ENCODE measurements around the gene MIP. TPM values are rescaled to one million over a fixed set of nuclear protein-coding genes. Genes with fewer than 3 reads are reported as not detected.

Gene MIP
- total and polyA plus RNA-seq, 2 of the 13 experiments (the other 11 are each of a cell fraction or from before 2014, with no cell fraction given) = not detected

- CTCF ChIA-PET (ENCODE audit: low intra/inter-chr PET ratio, low total read pairs) = no interaction called here
- 95% methylated on average over 6 of the region's 6 CpGs for WGBS (ENCODE audit: low lambda C conversion rate)
- DNase-seq (ENCODE audit: low spot score) (no peak), ATAC-seq (no peak), FAIRE-seq (no peak)
- H3K4me3 ChIP-seq (replicated peaks in 1 of 3; ENCODE audit: insufficient read depth in 1 of 3, low read depth in 2 of 3, low read length in 3 of 3) = no peak overlapping the region
- no peak for TF ChIP-seq PHF5A (CRISPR knock-in tag; IDR thresholded peaks at IDR 0.05; ENCODE audit: low read depth, unreplicated experiment)
- TF ChIP-seq ZC3H13 (CRISPR knock-in tag; IDR thresholded peaks at IDR 0.05) = no peak
- TF ChIP-seq ZNF629 (CRISPR knock-in tag; conservative IDR thresholded peaks at IDR 0.05) = no peak
- TF ChIP-seq ZNF143 (CRISPR knock-in tag; IDR thresholded peaks at IDR 0.05) = no peak
- no peak for TF ChIP-seq HNF4G (IDR thresholded peaks at IDR 0.05; ENCODE audit: borderline replicate concordance, low read depth, low read length)
- TF ChIP-seq HNF4G (CRISPR knock-in tag; IDR thresholded peaks at IDR 0.05; ENCODE audit: borderline replicate concordance, low read depth) = no peak
- TF ChIP-seq FOXA3 (CRISPR knock-in tag; IDR thresholded peaks at IDR 0.05) = no peak
- TF ChIP-seq RFXANK (CRISPR knock-in tag; IDR thresholded peaks at IDR 0.05) = no peak
- TF ChIP-seq IKZF1 (IDR thresholded peaks at IDR 0.05) = no peak
- 0 out of 2 replicates have a peak, but pooled peaks have one; percentile 4 for TF ChIP-seq ZNF770 (CRISPR knock-in tag; IDR thresholded peaks at IDR 0.05)
- no peak for TF ChIP-seq ZNF276 (CRISPR knock-in tag; IDR thresholded peaks at IDR 0.05; ENCODE audit: low read depth)
- peak; percentile 26; the same call in 1 of the 2 replicates for TF ChIP-seq POLR2G (IDR thresholded peaks at IDR 0.05; ENCODE audit: low read depth, low read length)
- H3K27me3 ChIP-seq (ENCODE audit: control insufficient read depth in 1 of 2, insufficient read depth in 2 of 2, low read length in 2 of 2) = no peaks in the 10 kb centered on the region
- H3K4me2 ChIP-seq (ENCODE audit: low read depth, low read length) = no peak overlapping the region
- POLR2A ChIA-PET = interaction anchor here (0.7 to 0.8 kb wide), 2 partner anchors 12 to 15 kb away, joined by 3 to 4 read pairs; no protein-coding TSS in a partner anchor
- BruUV-seq (replicated peaks) = no TSS peak
- H3K4me1 ChIP-seq (ENCODE audit: insufficient read depth, low read length) = peaks cover 16% of the 10 kb centered on the region
- H4K20me1 ChIP-seq (ENCODE audit: insufficient read depth, low read length) = no peaks in the 10 kb centered on the region
- H3K9ac ChIP-seq (ENCODE audit: insufficient read depth, low read depth, low read length) = no peak overlapping the region
- in situ Hi-C loops (cut with HindIII; ENCODE audit: extremely low pct_ligation_motif_present, low pct_unique_long_range_greater_than_20kb) = no loop called here
- H2AFZ ChIP-seq (ENCODE audit: low read length) = no peak overlapping the region
- no peaks in the 10 kb centered on the region for H3K9me3 ChIP-seq (ENCODE audit: low read length)
- H3K79me2 ChIP-seq (ENCODE audit: insufficient read depth, low read length) = no peaks in the 10 kb centered on the region
- no peak overlapping the region for H3K27ac ChIP-seq (ENCODE audit: extremely low read length, insufficient read depth, low read length)
- intact Hi-C loops (cut with micrococcal nuclease; ENCODE audit: unreplicated experiment) = no loop called here
- peaks cover 2 to 5% of the 10 kb centered on the region in 2 experiments; a peak in 4 of 5 replicates for H3K36me3 ChIP-seq (replicated peaks in 1 of 2; ENCODE audit: control insufficient read depth in 1 of 2, insufficient read depth in 2 of 2, low read length in 2 of 2)
These were observed 21.7 kb upstream of the MIP start for GRCh38 chr12:56476143-56476542.

Measured in HepG2 (cell line).